ENCODE data around the gene KDM4B. TPM values are rescaled to one million over a fixed set of nuclear protein-coding genes. Genes with fewer than 3 reads are reported as not detected.

KDM4B gene
- total RNA-seq, 1 donor from 2014 or later = 12.3 TPM

DNA sequence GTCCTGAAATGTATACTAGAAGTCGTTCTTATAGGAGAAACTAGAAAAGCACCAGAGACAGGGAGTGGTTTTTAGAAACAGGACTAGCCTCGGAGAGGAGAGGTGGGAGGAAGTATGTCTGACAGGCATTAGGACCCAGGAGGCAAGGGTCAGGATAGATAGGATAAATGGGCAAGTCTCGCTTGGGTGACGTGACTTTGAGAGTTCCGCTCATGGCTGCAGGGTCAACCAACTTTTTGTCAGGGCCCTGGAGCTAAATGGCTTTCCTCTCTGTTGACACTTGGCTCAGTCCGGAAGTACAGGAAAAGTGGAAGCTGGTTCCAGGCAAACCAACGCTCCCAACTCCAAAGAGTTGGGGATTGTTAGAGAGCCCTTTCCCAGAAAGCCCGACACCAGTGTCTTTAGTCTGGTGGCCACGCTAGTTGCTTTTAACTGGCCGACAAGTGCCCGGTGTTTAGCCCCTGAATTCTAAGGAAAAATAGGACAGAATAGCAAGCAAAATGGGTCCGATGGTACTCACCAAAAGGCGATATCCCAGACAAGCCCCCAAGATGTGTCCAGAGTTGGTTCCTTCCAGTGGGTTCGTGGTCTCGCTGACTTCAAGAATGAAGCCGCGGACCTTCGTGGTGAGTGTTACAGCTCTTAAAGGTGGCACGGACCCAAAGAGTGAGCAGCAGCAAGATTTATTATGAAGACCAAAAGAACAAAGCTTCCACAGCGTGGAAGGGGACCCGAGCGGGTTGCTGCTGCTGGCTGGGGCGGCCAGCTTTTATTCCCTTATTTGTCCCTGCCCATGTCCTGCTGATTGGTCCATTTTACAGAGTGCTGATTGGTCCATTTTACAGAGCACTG, 196.2 kb downstream of the KDM4B start:
- DNase-seq (ENCODE audit: low read depth in 2 of 2) = peak in 1 of 2 donors; percentile 30

DNA sequence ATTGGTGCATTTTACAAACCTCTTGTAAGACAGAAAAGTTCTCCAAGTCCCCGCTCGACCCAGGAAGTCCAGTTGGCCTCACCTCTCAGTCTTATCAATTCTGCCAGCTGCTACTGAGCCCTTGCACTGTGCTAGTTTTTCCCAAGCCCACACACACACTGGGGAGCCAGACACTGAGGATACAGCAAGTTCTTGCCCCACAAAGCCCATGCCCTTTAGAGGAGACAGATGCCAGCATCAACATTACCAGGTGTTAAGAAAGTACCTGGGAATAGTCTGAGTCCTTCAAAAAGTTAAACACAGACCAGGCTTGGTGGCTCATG, 196.7 kb downstream of the KDM4B start:
- DNase-seq (ENCODE audit: low read depth in 2 of 2) = no peak

DNA sequence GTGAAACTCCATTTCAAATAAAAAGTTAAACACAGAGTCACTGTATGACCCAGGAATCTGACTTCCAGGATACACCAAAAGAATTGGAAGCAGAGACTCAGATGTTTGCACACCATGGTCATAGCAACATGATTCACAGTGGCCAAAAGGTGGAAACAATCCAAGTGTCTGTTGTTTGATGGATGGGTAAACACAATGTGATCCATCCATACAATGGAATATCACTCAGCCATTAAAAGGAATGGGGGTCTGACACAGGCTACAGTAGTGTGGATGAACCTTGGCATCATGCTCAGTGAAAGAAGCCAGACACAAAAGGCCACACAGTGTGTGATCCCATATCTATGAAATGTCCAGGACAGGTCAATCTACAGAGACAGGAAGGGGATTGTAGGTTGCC, 197.3 kb downstream of the KDM4B start:
- peak; percentile 64 to 76 for DNase-seq (ENCODE audit: low read depth in 2 of 2)

DNA sequence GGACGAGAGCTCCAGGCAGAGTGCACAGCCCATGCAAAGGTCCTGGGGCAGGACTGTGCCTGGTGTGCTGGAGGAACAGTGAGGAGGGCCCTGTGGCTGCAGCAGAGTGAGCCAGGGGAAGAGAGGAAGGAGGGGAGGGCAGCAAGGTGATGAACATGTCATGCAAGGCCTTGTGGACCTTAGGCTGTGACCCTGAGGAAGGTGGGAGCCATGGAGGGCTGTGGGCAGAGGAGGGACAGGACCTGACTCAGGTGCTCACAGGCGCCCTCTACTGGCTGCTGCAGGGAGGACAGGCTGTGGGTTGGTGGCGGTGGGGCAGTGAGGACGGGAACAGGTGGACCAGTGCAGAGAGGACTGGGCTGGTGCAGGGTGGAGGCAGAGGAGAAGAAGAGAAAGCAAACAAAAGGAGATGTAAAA, 201.4 kb downstream of the KDM4B start:
- peak; percentile 17 to 22 for DNase-seq (ENCODE audit: low read depth in 2 of 2)

DNA sequence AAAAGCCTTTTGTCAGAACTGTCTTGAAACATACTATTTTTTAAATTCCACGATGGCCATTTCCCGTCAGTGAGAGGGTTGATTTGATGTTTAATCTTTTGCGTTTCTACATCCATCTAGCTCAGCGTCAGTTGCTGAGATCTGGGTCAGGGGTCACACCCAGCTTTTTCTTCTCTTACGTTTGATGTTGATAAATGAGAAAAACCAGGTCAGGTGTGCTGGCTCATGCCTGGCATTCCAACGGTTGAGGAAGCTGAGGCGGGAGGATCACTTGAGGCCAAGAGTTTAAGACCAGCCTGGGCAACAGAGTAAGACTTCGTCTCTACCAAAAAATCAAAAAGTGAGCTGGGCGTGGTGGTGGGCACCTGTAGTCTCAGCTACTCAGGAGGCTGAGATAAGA, 202.8 kb downstream of the KDM4B start:
- no peak for DNase-seq (ENCODE audit: low read depth in 2 of 2)

DNA sequence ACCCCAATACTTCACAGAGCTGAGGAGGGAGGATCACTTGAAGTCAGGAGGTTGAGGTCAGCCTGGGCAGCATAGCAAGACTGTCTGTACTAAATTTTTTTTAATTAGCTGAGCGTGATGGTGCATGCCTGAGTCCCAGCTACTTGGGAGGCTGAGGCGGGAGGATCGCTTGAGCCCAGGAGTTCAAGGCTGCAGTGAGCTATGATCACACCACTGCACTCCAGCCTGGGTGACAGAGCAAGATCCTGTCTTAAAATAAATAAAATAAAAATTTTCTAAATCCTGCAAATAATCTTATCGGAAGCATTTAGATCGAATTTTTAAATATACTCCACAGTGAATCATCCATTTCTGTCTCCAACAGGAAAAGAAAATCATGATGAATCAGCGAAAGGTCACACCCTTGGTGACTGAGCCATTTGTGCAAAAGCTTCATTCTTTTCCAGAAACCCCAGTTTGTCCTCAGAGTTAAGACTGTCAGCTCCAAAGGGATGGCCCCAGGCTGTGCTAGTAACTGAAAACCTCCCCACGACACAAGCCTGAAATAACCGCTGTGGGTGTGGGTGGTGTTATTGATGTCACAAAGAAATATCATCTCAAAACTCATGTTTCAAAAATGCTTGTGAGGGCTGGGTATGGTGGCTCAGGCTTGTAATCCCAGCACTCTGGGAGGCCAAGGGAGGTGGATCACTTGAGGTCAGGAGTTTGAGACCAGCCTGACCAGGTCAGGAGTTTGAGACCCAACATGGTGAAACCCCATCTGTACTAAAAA, 204.1 kb downstream of the KDM4B start:
- peak; percentile 53 to 88 for DNase-seq (ENCODE audit: low read depth in 2 of 2)

DNA sequence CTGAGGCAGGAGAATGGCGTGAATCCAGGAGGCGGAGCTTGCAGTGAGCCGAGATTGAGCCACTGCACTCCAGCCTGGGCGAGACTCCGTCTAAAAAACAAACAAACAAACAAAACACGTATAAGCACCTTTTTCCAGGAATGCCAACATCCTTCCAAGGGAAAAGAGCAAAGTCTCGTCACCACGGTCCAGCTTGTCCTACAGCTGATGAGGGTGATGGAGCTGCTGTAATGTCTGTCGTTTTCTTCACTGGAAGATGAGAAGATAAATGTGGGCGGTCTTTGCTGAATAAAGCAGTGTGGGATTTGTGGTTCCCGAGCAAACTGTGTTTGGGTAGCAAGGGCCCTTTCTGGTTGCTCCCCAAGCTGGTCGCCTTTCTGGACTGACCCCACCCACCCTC, 205.1 kb downstream of the KDM4B start:
- no peak for DNase-seq (ENCODE audit: low read depth in 2 of 2)

DNA sequence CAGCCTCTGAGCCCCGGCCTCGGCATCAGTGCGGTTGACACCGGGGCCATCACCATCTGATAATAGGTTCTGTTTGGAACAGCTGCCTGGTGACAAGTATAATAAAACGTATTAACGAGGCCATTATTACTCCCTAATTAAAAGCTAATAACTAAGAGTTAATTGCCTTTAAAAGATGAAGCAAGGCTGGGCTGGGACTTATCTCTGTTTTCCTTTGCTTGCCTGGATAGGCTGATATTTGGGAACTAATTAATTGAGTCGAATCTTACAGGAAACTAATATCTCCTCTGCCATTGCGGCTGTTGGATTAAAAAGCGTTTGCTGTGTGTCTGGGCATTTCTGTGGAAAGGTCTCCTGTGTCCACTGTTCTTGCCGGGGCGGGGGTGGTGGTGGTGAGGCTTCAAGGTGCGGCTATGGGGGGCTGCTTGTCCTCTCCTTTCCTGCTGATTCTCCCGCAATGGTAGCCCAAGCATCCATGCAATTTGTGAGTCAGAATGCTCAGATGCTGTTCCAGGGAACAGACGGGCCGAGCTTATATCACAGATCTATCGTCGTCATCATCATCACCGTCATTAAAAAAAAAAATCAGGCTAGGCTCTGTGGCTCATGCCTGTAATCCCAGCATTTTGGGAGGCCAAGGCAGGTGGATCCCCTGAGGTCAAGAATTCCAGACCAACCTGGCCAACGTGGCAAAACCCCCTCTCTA, 209.0 kb downstream of the KDM4B start:
- DNase-seq (ENCODE audit: low read depth in 2 of 2) = no peak

DNA sequence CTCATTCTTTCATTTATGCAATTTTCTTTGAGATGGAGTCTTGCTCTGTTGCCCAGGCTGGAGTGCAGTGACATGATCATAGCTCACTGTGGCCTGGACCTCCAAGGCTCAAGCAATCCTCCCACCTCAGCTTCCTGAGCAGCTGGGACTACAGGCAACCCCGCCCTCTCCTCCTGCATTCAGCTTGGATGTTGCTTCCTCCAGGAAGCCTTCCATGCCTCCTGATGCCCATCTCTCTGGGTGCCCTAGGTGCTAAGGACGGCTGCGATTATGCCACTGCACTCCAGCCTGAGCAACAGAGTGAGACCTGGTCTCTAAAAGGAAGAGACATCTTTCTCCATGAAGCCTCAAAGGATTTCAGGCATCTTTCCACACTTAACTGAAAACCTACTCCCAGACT, 209.9 kb downstream of the KDM4B start:
- no peak for DNase-seq (ENCODE audit: low read depth in 2 of 2)

DNA sequence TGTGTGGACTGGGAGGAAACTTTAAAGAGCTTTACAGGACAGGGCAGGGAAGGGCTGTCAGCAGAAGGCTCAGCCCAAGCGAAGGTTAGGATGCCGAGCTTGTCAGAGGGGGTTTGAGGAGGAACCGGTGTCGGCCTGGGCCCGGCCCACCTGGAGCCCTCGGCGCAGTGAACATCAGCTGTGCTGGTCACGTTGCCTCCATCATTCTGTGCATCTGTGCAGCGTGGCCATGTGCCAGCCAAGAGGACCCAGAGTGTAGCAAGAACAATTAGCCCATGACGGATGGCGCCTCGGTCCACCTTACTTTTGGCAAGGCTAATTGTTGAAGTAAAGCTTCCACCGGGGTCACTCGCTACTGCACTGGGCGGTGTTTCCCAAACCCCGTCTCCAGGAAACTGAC, 210.3 kb downstream of the KDM4B start:
- no peak for DNase-seq (ENCODE audit: low read depth in 2 of 2)

DNA sequence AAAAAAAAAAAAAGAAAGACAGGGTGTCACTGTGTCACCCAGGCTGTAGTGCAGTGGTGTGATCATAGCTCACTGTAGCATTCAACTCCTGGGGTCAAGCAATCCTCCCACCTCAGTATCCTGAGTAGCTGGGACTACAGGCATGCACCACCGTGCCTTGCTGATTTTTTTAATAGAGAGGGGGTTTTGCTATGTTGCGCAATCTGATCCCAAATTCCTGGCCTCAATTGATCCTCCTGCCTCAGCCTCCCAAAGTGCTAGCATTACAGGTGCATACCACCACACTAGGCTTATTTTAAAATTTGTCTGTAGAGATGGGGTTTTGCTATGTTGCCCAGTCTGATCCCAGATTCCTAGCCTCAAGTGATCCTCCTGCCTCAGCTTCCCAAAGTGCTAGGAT, 212.4 kb downstream of the KDM4B start:
- no peak for DNase-seq (ENCODE audit: low read depth in 2 of 2)

DNA sequence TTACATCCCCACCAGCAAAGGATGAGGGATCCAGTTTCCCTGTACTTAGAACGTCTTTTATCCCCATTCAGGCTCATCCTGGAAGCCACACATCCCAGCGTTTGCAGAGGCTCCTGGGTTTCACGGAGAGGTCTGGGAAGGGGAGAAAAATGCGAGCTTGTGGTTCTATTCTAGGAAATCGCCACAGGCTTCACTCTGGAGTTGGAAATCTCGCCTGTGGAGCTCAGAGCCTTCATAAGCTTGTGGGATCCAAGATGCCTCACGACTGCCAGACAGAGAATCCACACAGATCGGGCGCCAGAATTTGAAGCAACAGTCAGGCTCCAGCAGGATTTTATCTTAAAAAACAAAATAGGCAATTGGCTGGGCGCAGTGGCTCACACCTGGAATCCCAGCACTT, 213.8 kb downstream of the KDM4B start:
- no peak for DNase-seq (ENCODE audit: low read depth in 2 of 2)

DNA sequence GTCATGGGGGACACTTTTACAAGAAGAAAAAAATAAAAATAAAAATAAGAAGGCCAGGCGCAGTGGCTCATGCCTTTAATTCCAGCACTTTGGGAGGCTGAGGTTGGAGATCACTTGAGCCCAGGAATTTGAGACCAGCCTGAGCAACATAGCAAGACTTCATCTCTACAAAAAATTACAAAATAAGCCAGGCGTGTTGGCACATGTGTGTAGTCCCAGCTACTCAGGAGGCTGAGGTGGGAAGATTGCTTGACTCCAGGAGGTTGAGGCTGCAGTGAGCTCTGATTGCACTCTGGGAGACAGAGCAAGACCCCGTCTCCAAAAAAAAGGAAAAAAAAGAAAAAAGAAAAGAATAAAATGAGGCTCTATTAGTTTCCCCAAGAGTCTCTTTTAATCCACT, 214.7 kb downstream of the KDM4B start:
- no peak for DNase-seq (ENCODE audit: low read depth in 2 of 2)

DNA sequence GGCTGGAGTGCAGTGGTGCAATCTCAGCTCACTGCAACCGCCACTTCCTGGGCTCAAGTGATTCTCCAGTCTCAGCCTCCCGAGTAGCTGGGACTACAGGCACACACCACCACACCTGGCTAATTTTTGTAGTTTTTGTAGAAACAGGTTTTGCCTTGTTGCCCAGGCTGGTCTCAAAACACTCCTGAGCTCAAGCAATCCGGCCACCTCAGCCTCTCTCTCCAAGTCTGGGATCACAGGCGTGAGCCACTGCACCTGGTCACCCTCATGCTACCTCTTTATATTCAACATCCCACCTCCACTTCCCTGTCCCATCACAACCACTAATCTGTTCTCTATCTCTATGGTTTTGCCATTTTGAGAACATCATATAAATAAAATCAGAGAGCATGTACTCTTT, 216.0 kb downstream of the KDM4B start:
- no peak for DNase-seq (ENCODE audit: low read depth in 2 of 2)

DNA sequence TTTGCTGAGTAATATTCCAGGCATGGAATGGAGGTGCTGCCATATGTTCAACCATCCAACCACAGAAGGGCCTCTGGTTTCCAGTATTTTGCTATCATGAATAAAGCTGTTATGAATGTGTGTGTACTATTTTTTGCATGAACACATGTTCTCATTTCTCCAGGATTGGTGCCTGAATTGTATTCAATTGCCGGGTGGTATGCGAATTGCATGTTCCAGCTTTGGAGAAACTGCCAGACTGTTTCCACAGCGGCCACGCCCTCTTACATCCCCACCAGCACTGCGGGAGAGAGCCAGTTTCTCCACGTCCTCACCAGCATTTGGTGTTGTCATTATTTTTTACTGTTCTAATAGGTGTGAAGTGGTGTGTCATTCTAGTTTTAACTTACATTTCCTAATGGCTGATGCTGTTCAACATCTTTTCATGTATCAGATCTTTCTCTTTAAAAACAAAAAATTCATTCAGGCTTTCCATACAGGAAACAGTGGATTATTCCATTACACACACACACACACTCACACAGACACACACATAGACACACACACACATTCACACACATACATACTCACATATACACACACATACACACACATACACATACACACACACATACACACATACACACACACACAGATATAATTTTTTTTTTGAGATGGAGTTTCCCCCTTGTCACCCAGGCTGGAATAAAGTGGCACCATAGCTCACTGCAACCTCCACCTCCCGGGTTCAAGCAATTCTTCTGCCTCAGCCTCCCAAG, 217.6 kb downstream of the KDM4B start:
- peak in 1 of 2 donors; percentile 28 for DNase-seq (ENCODE audit: low read depth in 2 of 2)

DNA sequence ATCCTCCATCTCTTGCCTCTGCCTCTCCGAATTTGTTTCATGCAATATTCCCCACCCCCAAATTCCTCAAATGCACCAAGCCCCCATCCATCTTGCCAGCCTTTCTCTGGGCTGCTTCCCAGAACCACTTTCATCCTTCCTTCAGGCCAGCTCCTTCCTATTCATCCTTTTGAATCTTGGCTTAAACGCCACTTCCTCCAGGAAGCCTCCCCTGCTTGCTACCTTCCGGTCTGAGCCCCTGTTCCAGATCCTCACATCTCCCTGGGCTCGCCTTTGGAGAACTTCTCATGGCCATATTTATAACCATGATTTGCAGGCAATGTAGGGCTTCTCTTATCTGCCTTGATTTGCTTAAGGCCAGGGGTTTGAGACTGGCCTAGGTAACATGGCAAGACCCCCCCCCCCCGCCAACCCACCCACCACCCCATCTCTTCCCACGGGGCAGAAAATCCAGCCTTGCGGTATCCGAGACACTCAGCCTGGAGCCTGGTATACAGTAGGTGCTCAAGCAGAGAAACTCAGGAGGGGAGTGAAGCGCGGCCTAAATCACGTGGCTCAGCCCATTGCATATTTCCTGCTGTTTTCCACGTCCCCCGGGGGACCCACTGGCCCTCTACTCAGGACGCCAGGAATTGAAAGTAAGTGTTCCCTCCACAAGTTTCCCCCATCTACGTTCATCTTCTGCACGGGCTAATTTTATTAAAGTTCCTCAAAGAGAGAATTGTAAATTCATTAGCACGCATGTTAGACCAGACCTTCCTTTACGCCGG, 219.8 kb downstream of the KDM4B start:
- DNase-seq (ENCODE audit: low read depth in 2 of 2) = no peak

DNA sequence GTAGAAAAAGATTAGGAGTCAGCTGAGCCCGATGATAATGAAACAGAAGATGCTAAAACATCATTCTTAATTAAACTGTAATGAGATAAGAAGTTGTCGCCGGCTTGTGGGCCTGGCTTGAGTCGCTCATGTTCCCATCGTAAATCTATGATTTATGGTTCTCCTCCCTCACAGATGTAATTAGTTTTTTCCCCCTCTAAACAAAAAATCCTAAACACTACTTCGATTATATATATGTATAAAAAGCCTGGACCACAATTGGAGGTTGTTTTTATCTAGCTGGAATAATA, 220.3 kb downstream of the KDM4B start:
- no peak for DNase-seq (ENCODE audit: low read depth in 2 of 2)

DNA sequence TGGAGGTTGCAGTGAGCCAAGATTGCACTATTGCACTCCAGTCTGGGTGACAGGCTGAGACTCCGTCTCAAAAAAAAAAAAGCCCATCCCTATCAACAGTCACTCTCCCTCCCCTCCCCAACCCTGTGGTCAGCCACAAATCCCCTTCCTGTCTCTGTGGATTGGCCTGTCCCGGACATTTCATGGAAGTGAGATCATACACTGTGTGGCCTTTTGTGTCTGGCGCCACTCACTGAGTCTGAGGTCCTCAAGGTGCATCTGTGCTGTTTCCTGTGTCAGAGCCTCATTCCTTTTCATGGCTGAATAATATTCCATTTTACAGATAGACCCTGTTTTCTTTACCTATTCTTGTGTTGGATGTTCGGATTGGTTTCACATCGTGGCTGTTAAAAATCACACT, 222.2 kb downstream of the KDM4B start:
- DNase-seq (ENCODE audit: low read depth in 2 of 2) = no peak

DNA sequence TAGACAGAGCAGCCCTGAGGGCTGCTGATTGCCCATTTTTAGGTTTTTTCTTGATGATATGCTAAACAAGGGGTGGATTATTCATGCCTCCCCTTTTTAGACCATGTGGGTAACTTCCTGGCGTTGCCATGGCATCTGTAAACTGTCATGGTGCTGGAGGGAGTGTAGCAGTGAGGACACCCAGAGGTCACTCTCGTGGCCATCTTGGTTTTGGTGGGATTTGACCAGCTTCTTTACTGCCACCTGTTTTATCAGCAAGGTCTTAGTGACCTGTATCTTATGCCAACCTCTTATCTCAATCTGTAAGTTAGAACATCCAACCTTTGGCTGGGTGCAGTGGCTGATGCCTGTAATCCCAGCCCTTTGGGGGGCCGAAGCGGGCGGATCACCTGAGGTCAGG, 223.7 kb downstream of the KDM4B start:
- no peak for DNase-seq (ENCODE audit: low read depth in 2 of 2)

DNA sequence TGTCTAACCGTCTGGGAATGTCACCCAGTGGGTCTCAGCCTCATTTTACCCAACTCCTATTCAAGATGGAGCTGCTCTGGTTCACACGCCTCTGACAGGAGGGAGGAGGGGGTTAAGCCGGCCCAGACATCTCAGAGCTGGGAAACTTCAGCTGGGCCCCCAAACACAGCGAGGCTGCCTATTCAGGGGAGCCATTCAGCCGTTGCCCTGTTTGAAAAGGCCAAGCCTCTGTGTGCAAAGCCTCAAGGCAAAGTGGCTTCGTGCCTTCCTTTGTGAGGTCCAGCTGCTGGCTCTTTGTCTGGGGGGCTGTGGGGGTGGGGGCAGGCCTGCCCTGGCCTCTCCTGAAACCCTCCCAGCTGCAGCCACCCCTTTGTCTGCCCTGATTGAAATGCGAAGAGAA, 224.3 kb downstream of the KDM4B start:
- no peak for DNase-seq (ENCODE audit: low read depth in 2 of 2)

DNA sequence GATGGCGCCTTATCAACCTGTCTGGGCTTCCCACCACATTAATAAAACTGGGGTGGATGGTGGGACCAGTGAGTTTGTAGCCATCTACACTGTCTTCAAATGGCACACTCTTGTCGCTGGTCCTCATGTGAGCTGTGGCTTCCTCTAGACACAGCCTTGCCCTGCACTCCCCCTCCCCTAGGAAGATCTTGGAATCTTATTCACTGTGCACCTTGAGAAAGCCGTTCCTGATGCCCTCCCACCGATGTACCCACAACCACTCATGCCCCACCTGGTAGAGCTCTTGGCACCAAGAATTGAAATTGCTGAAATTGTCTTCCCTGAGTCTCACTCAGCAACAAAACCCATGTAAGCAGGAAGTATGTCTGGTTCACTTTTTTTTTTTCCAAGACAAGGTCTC, 225.7 kb downstream of the KDM4B start:
- no peak for DNase-seq (ENCODE audit: low read depth in 2 of 2)

Measured in lung microvascular endothelial cell (primary cell).